Measurements from ENCODE around the gene GPRIN3.
"Not testable (repeated sequence)": the region's sequence is repeated elsewhere in the genome, so short reads cannot be mapped to it uniquely, and the experiment has no call there.

Gene GPRIN3

GRCh38 chr4:89221167-89221867, 86.3 kb downstream of the GPRIN3 start:
- no peak for FAIRE-seq
- no peak for DNase-seq (ENCODE audit: insufficient read length)
- no peak for TF ChIP-seq POLR2AphosphoS5 (IDR thresholded peaks at IDR 0.05; ENCODE audit: low read depth, low read length)
- no peak for TF ChIP-seq TAF1 (IDR thresholded peaks at IDR 0.05; ENCODE audit: borderline replicate concordance, low read depth, low read length)
- no peak for TF ChIP-seq POLR2A (IDR thresholded peaks at IDR 0.05; ENCODE audit: low read depth, low read length)

- no peak for TF ChIP-seq POLR2AphosphoS5 (IDR thresholded peaks at IDR 0.05; ENCODE audit: low read depth, low read length)
- no peak for TF ChIP-seq TAF1 (IDR thresholded peaks at IDR 0.05; ENCODE audit: borderline replicate concordance, low read depth, low read length)
- TF ChIP-seq POLR2A (IDR thresholded peaks at IDR 0.05; ENCODE audit: low read depth, low read length): no peak
- FAIRE-seq: no peak
- DNase-seq (ENCODE audit: insufficient read length): no peak
Measured at GRCh38 chr4:89218587-89218986, 89.0 kb downstream of the GPRIN3 start.

- no peak for DNase-seq (ENCODE audit: insufficient read length)
- FAIRE-seq: no peak
- TF ChIP-seq POLR2A (IDR thresholded peaks at IDR 0.05; ENCODE audit: low read depth, low read length): no peak
- TF ChIP-seq POLR2AphosphoS5 (IDR thresholded peaks at IDR 0.05; ENCODE audit: low read depth, low read length): no peak
- TF ChIP-seq TAF1 (IDR thresholded peaks at IDR 0.05; ENCODE audit: borderline replicate concordance, low read depth, low read length): no peak
Measured at GRCh38 chr4:89217604-89218003, 90.0 kb downstream of the GPRIN3 start.

- no peak for DNase-seq (ENCODE audit: insufficient read length)
- no peak for FAIRE-seq
Measured at GRCh38 chr4:89216866-89217265, 90.7 kb downstream of the GPRIN3 start.

GRCh38 chr4:89216422-89216821, 91.2 kb downstream of the GPRIN3 start:
- TF ChIP-seq POLR2A (IDR thresholded peaks at IDR 0.05; ENCODE audit: low read depth, low read length) (no peak), POLR2AphosphoS5 (IDR thresholded peaks at IDR 0.05; ENCODE audit: low read depth, low read length) (no peak), TAF1 (IDR thresholded peaks at IDR 0.05; ENCODE audit: borderline replicate concordance, low read depth, low read length) (no peak)
- DNase-seq (ENCODE audit: insufficient read length) (no peak), FAIRE-seq (no peak)

More at GRCh38 chr4:89216866-89217265, 90.7 kb downstream of the GPRIN3 start:
- TF ChIP-seq TAF1 (IDR thresholded peaks at IDR 0.05; ENCODE audit: borderline replicate concordance, low read depth, low read length) (no peak), POLR2AphosphoS5 (IDR thresholded peaks at IDR 0.05; ENCODE audit: low read depth, low read length) (no peak), POLR2A (IDR thresholded peaks at IDR 0.05; ENCODE audit: low read depth, low read length) (no peak)

GRCh38 chr4:89215736-89216135, 91.9 kb downstream of the GPRIN3 start:
- FAIRE-seq (no peak), DNase-seq (ENCODE audit: insufficient read length) (no peak)
- no peak for TF ChIP-seq POLR2A (IDR thresholded peaks at IDR 0.05; ENCODE audit: low read depth, low read length)
- TF ChIP-seq TAF1 (IDR thresholded peaks at IDR 0.05; ENCODE audit: borderline replicate concordance, low read depth, low read length): no peak
- TF ChIP-seq POLR2AphosphoS5 (IDR thresholded peaks at IDR 0.05; ENCODE audit: low read depth, low read length): no peak

- FAIRE-seq: no peak
- TF ChIP-seq POLR2AphosphoS5 (IDR thresholded peaks at IDR 0.05; ENCODE audit: low read depth, low read length) (no peak), TAF1 (IDR thresholded peaks at IDR 0.05; ENCODE audit: borderline replicate concordance, low read depth, low read length) (no peak), POLR2A (IDR thresholded peaks at IDR 0.05; ENCODE audit: low read depth, low read length) (no peak)
- no peak for DNase-seq (ENCODE audit: insufficient read length)
Measured at GRCh38 chr4:89214308-89214707, 93.3 kb downstream of the GPRIN3 start.

GRCh38 chr4:89213382-89213701, 94.3 kb downstream of the GPRIN3 start:
- FAIRE-seq: no peak
- DNase-seq (ENCODE audit: insufficient read length): no peak
- TF ChIP-seq POLR2A (IDR thresholded peaks at IDR 0.05; ENCODE audit: low read depth, low read length): no peak
- TF ChIP-seq TAF1 (IDR thresholded peaks at IDR 0.05; ENCODE audit: borderline replicate concordance, low read depth, low read length): no peak
- TF ChIP-seq POLR2AphosphoS5 (IDR thresholded peaks at IDR 0.05; ENCODE audit: low read depth, low read length): no peak

- TF ChIP-seq POLR2A (IDR thresholded peaks at IDR 0.05; ENCODE audit: low read depth, low read length) (no peak), POLR2AphosphoS5 (IDR thresholded peaks at IDR 0.05; ENCODE audit: low read depth, low read length) (no peak), TAF1 (IDR thresholded peaks at IDR 0.05; ENCODE audit: borderline replicate concordance, low read depth, low read length) (no peak)
- no peak for DNase-seq (ENCODE audit: insufficient read length)
Measured at GRCh38 chr4:89212666-89213381, 94.8 kb downstream of the GPRIN3 start.

GRCh38 chr4:89204624-89205023, 103.0 kb downstream of the GPRIN3 start:
- DNase-seq (ENCODE audit: insufficient read length) (no peak), FAIRE-seq (no peak)
- TF ChIP-seq POLR2A (IDR thresholded peaks at IDR 0.05; ENCODE audit: low read depth, low read length) (no peak), POLR2AphosphoS5 (IDR thresholded peaks at IDR 0.05; ENCODE audit: low read depth, low read length) (no peak), TAF1 (IDR thresholded peaks at IDR 0.05; ENCODE audit: borderline replicate concordance, low read depth, low read length) (no peak)

More at GRCh38 chr4:89212666-89213381, 94.8 kb downstream of the GPRIN3 start:
- FAIRE-seq: no peak

- no peak for TF ChIP-seq TAF1 (IDR thresholded peaks at IDR 0.05; ENCODE audit: borderline replicate concordance, low read depth, low read length)
- TF ChIP-seq POLR2AphosphoS5 (IDR thresholded peaks at IDR 0.05; ENCODE audit: low read depth, low read length): no peak
- TF ChIP-seq POLR2A (IDR thresholded peaks at IDR 0.05; ENCODE audit: low read depth, low read length): no peak
- no peak for DNase-seq (ENCODE audit: insufficient read length)
- FAIRE-seq: no peak
Measured at GRCh38 chr4:89203902-89204301, 103.7 kb downstream of the GPRIN3 start.

- FAIRE-seq; DNase-seq (ENCODE audit: insufficient read length): not testable (repeated sequence)
Measured at GRCh38 chr4:89199394-89199793, 108.2 kb downstream of the GPRIN3 start.
